ENCODE results near the gene MYRFL. TPM values are rescaled to one million over a fixed set of nuclear protein-coding genes. Genes with fewer than 3 reads are reported as not detected.

MYRFL gene
- total RNA-seq, 3 donors from 2014 or later (not counting 1 experiment from before 2014, with no cell fraction given): not detected

DNA sequence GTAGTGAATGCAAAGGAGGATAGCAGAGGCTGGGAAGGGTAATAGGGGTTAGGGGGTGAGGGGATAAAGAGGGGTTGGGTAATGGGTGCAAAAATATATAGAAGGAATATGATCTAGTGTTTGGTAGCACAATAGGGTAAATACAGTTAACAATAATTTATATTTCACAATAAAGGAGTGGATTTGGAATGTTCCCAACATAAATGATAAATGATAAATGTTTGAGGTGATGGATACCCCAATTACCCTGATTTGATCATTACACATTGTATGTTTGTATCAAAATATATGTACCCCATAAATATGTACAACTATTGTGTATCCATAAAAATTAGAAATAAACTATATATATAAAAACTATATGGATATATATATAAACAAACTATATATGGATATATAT is 999 bp upstream of the MYRFL start:
- no peaks in the 10 kb centered on the region for H3K9me3 ChIP-seq (ENCODE audit: control insufficient read depth, insufficient read depth, low read length)
- Mint-ChIP-seq H3K27ac (no peak overlapping the region), H3K4me1 (no peaks in the 10 kb centered on the region), H3K27me3 (ENCODE audit: low read depth in 2 of 2) (peaks cover 19 to 21% of the 10 kb centered on the region in 2 donors), H3K9me3 (no peaks in the 10 kb centered on the region), H3K36me3 (no peaks in the 10 kb centered on the region), H3K4me3 (no peak overlapping the region)
- ATAC-seq (no peak), DNase-seq (no peak)
- peaks cover 2% of the 10 kb centered on the region for H3K27me3 ChIP-seq (ENCODE audit: control insufficient read depth, insufficient read depth, low read length)
- H3K27ac ChIP-seq (ENCODE audit: low read length): no peak overlapping the region
- H3K4me1 ChIP-seq (ENCODE audit: control insufficient read depth, insufficient read depth, low read length): no peaks in the 10 kb centered on the region
- H3K36me3 ChIP-seq (ENCODE audit: control insufficient read depth, insufficient read depth, low read length): no peaks in the 10 kb centered on the region
- intact Hi-C loops (cut with micrococcal nuclease): no loop called here
- TF ChIP-seq CTCF (IDR thresholded peaks at IDR 0.05): no peak
- no peak overlapping the region for H3K4me3 ChIP-seq (ENCODE audit: low read length)

GRCh38 chr12:69828897-69829296 is 3.9 kb downstream of the MYRFL start:
- Histone ChIP-seq H3K4me3 (ENCODE audit: low read length) (no peak overlapping the region), H3K9me3 (ENCODE audit: control insufficient read depth, insufficient read depth, low read length) (no peaks in the 10 kb centered on the region), H3K4me1 (ENCODE audit: control insufficient read depth, insufficient read depth, low read length) (no peaks in the 10 kb centered on the region), H3K27ac (ENCODE audit: low read length) (no peak overlapping the region), H3K36me3 (ENCODE audit: control insufficient read depth, insufficient read depth, low read length) (no peaks in the 10 kb centered on the region), H3K27me3 (ENCODE audit: control insufficient read depth, insufficient read depth, low read length) (peaks cover 2% of the 10 kb centered on the region)
- ATAC-seq (no peak), DNase-seq (no peak)
- no peak for TF ChIP-seq CTCF (IDR thresholded peaks at IDR 0.05)
- peaks cover 27 to 35% of the 10 kb centered on the region in 2 donors for H3K27me3 Mint-ChIP-seq (ENCODE audit: low read depth in 2 of 2)
- no peaks in the 10 kb centered on the region for H3K9me3 Mint-ChIP-seq
- H3K4me3 Mint-ChIP-seq: no peak overlapping the region
- no peaks in the 10 kb centered on the region for H3K4me1 Mint-ChIP-seq
- intact Hi-C loops (cut with micrococcal nuclease): no loop called here
- H3K36me3 Mint-ChIP-seq: no peaks in the 10 kb centered on the region
- no peak overlapping the region for H3K27ac Mint-ChIP-seq
- WGBS (ENCODE audit: insufficient coverage): 88% methylated on average over 3 of the region's 5 CpGs

DNA sequence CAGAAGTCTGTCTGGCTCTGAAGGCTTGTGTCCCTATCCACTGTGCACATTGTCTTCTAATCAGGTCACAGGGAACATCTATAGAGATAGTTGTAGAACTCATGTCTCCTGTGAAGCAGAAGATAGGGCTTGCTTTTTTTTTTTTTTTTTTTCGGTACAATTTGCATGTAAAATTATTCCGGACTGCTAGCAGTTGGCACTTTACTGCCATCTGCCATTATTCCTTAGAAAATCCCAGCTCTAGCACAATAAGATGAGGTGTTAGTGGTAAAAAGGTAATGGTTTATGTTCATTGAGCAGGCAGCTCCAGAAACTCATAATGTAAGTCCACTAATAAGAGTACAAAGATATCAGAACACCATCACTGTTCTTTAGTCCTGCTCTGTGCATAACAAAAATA is 8.7 kb downstream of the MYRFL start:
- H3K27ac Mint-ChIP-seq: no peak overlapping the region
- H3K4me3 Mint-ChIP-seq: no peak overlapping the region
- Histone ChIP-seq H3K27me3 (ENCODE audit: control insufficient read depth, insufficient read depth, low read length) (no peaks in the 10 kb centered on the region), H3K27ac (ENCODE audit: low read length) (no peak overlapping the region), H3K4me1 (ENCODE audit: control insufficient read depth, insufficient read depth, low read length) (no peaks in the 10 kb centered on the region), H3K36me3 (ENCODE audit: control insufficient read depth, insufficient read depth, low read length) (no peaks in the 10 kb centered on the region), H3K4me3 (ENCODE audit: low read length) (no peak overlapping the region), H3K9me3 (ENCODE audit: control insufficient read depth, insufficient read depth, low read length) (no peaks in the 10 kb centered on the region)
- TF ChIP-seq CTCF (IDR thresholded peaks at IDR 0.05): no peak
- peaks cover 15 to 25% of the 10 kb centered on the region in 2 donors for H3K27me3 Mint-ChIP-seq (ENCODE audit: low read depth in 2 of 2)
- no peaks in the 10 kb centered on the region for H3K36me3 Mint-ChIP-seq
- intact Hi-C loops (cut with micrococcal nuclease): no loop called here
- no CpG with 5 or more reads among the region's 2 CpGs for WGBS (ENCODE audit: insufficient coverage)
- ATAC-seq: no peak
- no peaks in the 10 kb centered on the region for H3K9me3 Mint-ChIP-seq
- no peaks in the 10 kb centered on the region for H3K4me1 Mint-ChIP-seq
- DNase-seq: no peak

- H3K4me1 ChIP-seq (ENCODE audit: control insufficient read depth, insufficient read depth, low read length): no peaks in the 10 kb centered on the region
- Mint-ChIP-seq H3K27ac (no peak overlapping the region), H3K9me3 (no peaks in the 10 kb centered on the region), H3K27me3 (ENCODE audit: low read depth in 2 of 2) (peaks cover 14 to 21% of the 10 kb centered on the region in 2 donors), H3K4me3 (no peak overlapping the region), H3K4me1 (no peaks in the 10 kb centered on the region), H3K36me3 (no peaks in the 10 kb centered on the region)
- no peak for TF ChIP-seq CTCF (IDR thresholded peaks at IDR 0.05)
- intact Hi-C loops (cut with micrococcal nuclease): no loop called here
- no peaks in the 10 kb centered on the region for H3K9me3 ChIP-seq (ENCODE audit: control insufficient read depth, insufficient read depth, low read length)
- DNase-seq (no peak), ATAC-seq (no peak)
- H3K36me3 ChIP-seq (ENCODE audit: control insufficient read depth, insufficient read depth, low read length): no peaks in the 10 kb centered on the region
- H3K4me3 ChIP-seq (ENCODE audit: low read length): no peak overlapping the region
- H3K27ac ChIP-seq (ENCODE audit: low read length): no peak overlapping the region
- 75% methylated on average over 1 of the region's 2 CpGs for WGBS (ENCODE audit: insufficient coverage)
- H3K27me3 ChIP-seq (ENCODE audit: control insufficient read depth, insufficient read depth, low read length): no peaks in the 10 kb centered on the region
These were observed 9.1 kb downstream of the MYRFL start for GRCh38 chr12:69834147-69834546.

All from natural killer cell (primary cell).